NB4 (cell line): ENCODE data around the gene ADAMTS6.

Source experiments
- DNase-seq: peaks from one replicate; pipeline ENCODE4 v3.0.0; 2010; ENCODE audit warnings: low read depth
- H3K4me3 ChIP-seq: one replicate; pipeline ENCODE4 v1.5.1; 2011; ENCODE audit warnings: mild to moderate bottlenecking, low read depth, low read length, moderate library complexity
- MYC ChIP-seq: IDR thresholded peaks from 2 replicates; pipeline ENCODE4 v1.6.1; 2011; ENCODE audit warnings: low read depth, low read length
- POLR2A ChIP-seq: IDR thresholded peaks from 2 replicates; pipeline ENCODE4 v1.6.1; 2011; ENCODE audit warnings: mild to moderate bottlenecking; ENCODE audit not compliant: insufficient read length; ENCODE audit errors: extremely low read depth
- TF ChIP-seq, protein P1 (sequence below): IDR thresholded peaks from one replicate; pipeline ENCODE4 v1.5.1; 2012; ENCODE audit warnings: low read depth, low read length
- TF ChIP-seq, protein P2 (sequence below): IDR thresholded peaks from 2 replicates; pipeline ENCODE4 v1.6.1; 2011; ENCODE audit warnings: low read depth, low read length

ADAMTS6 gene

DNA sequence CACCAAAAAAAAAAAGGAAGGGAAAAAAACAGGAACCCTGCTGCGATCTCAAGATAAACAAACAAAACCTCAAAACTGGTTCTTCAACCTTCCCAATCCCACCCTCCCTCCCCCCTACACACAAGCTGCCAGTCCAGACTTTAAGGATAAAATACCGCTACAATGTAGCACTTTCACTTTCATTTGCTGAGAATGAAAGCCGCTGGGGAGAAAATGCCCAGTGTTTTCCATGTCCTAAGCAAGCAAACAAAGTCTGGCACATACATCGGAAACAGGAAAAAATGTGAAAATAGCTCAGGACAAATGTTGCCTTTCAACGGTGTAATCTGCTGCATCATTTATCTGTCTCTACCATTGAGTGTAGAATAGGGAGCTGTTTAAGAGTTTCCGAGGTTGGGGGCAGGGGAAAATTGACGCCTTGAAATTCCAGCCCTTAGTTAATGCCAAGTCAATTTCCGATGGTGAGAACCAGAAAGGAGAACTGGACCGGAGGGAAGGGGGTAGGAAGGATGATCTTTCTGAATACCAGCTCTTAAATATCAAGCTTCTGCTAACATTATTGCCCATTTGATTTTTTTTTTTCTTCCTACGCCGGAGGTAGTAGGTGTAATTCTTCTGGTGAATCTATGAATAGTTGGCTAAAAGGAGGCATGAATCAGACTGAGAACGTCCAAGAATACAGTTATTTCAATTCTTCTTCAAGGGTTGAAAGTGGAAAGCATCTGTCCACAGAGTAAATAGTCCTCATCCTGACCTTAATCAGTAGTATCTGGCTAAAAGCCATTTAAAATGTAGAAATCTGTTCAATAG, 1.2 kb upstream of the ADAMTS6 start:
- TF ChIP-seq, protein P1, sequence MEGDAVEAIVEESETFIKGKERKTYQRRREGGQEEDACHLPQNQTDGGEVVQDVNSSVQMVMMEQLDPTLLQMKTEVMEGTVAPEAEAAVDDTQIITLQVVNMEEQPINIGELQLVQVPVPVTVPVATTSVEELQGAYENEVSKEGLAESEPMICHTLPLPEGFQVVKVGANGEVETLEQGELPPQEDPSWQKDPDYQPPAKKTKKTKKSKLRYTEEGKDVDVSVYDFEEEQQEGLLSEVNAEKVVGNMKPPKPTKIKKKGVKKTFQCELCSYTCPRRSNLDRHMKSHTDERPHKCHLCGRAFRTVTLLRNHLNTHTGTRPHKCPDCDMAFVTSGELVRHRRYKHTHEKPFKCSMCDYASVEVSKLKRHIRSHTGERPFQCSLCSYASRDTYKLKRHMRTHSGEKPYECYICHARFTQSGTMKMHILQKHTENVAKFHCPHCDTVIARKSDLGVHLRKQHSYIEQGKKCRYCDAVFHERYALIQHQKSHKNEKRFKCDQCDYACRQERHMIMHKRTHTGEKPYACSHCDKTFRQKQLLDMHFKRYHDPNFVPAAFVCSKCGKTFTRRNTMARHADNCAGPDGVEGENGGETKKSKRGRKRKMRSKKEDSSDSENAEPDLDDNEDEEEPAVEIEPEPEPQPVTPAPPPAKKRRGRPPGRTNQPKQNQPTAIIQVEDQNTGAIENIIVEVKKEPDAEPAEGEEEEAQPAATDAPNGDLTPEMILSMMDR = no peak
- TF ChIP-seq MYC = no peak
- TF ChIP-seq, protein P2, sequence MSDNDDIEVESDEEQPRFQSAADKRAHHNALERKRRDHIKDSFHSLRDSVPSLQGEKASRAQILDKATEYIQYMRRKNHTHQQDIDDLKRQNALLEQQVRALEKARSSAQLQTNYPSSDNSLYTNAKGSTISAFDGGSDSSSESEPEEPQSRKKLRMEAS = no peak
- no peak for TF ChIP-seq POLR2A
- H3K4me3 ChIP-seq = peak overlapping the region; percentile 89
- peak; percentile 38 for DNase-seq

DNA sequence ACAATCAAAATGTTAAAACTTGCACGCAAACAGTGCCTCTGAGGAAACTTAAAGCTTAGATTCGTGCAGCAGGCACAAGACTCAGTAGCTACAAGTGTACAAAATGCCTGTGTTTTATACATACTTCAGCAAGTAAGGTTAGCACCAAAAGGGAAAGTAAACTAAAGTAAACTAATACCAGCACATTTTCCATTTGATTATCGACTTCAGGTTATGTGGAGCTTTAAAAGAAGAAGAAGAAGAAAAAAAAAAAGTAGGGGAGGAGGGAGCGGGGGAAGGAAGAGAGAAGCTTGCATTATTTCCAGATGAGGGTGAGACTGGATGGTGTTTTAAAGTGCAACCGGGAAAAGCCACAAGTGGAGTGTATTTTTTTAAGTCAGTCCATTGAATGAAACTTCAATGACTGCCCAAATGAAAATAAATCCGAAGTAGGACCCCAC, 596 bp upstream of the ADAMTS6 start:
- peak; percentile 20 for DNase-seq
- TF ChIP-seq POLR2A = no peak
- TF ChIP-seq, protein P1 = no peak
- TF ChIP-seq, protein P2 = no peak
- TF ChIP-seq MYC = no peak
- peak overlapping the region; percentile 89 for H3K4me3 ChIP-seq

DNA sequence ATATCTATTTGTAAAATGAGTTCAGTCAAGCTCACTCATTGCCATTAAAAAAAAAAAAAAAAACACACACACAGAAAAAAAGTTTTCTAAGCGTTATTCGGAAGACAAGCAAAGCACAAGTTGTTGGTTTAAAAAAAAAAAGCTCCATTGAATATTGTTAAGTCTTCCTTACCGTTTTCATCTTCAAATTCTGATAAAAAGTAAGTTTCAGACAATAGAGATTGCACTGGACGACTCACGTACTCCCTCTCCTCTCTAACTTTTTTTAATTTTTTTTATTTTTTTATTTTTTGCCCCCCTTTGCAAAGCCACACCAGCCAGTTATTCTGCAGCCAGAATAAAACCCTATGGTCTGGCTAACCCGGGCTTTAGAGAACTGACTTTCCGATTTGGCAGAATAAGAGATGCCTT, 544 bp downstream of the ADAMTS6 start:
- peak overlapping the region; percentile 89 for H3K4me3 ChIP-seq
- TF ChIP-seq, protein P2 = no peak
- TF ChIP-seq, protein P1 = no peak
- TF ChIP-seq POLR2A = no peak
- TF ChIP-seq MYC = no peak
- no peak for DNase-seq

DNA sequence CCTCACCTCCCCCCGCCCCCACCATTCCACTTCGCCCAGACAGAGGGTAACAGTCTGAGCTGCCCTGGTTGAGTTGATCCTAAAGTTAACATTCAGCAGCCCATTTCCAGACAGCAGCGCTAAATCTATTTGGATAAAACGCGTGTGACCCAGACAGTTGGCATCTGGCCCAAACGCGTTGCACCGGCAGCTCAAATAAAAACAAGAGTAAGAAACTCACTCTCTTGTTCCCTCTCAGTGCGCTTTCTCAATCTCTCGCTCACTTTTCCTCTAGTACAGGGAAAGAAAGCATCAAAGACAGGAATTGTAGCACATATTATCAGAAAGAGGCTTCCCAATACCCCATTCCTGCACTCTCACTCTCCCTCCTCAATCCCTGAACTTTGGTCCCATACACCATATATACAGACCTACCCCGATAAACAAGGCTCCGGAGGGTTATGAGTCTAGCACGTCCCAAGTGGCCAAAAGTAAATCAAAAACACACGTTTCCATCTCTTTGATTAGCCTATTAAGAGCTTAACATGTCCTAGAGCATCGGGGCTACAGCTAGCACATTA, 1.3 kb downstream of the ADAMTS6 start:
- peak; percentile 15 for DNase-seq
- TF ChIP-seq, protein P1 = no peak
- TF ChIP-seq, protein P2 = no peak
- TF ChIP-seq POLR2A (no peak), MYC (no peak)
- no peak overlapping the region for H3K4me3 ChIP-seq

DNA sequence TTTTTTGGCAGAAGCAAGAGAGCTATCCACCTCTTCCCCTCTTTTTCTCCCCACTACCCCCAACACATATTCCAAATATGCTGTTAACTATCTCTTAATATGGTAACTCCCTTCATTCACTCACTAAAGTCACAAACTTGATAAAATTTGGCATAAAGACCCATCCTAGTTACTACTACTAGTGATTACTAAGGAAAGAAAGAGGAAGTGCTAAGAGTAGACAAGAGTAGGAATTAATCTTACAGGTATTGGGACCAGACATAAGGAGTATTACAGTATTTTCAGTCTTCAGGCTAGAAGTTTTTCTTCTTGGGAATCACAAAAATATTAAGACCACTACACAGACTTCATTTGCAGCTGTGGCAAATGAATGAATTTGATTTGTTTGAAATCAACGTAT, 2.2 kb downstream of the ADAMTS6 start:
- TF ChIP-seq, protein P2 = no peak
- TF ChIP-seq, protein P1 = no peak
- TF ChIP-seq MYC (no peak), POLR2A (no peak)
- H3K4me3 ChIP-seq = no peak overlapping the region
- DNase-seq = no peak
